ENCODE measurements around the gene NOS1. TPM values are rescaled to one million over a fixed set of nuclear protein-coding genes. Genes with fewer than 3 reads are reported as not detected.
A peak's percentile ranks its signal among the peaks of the same experiment; 100 is the strongest.
"Not testable (repeated sequence)": the region's sequence is repeated elsewhere in the genome, so short reads cannot be mapped to it uniquely, and the experiment has no call there.

NOS1 gene
- not detected in 2 replicates for total RNA-seq (2014; rRNA removed; shearing (Covaris generic))
- 0.06 and 0.11 TPM in 2 replicates for polyA plus RNA-seq (2015; cell fraction: cytosol; rRNA removed)
- polyA plus RNA-seq (2015; cell fraction: nucleus; rRNA removed), result 0.15 TPM in 1 of 2 replicates, not detected in the other

- in situ Hi-C loops (cut with HindIII; ENCODE audit: low pct_unique_long_range_greater_than_20kb, low sequenced_read_pairs), result no loop called here
- DNase-seq (ENCODE audit: low read depth, low spot score), result no peak
These were observed at the start of gene NOS1 for GRCh38 chr12:117361347-117361751. Gene NOS1 (minus strand): TSS chr12:117361626. CDS start chr12:117331069, 30,557 bp downstream.

GRCh38 chr12:117409286-117409685, 47.9 kb upstream of the NOS1 start:
- no peak for DNase-seq (ENCODE audit: low read depth, low spot score)
- in situ Hi-C loops (cut with HindIII; ENCODE audit: low pct_unique_long_range_greater_than_20kb, low sequenced_read_pairs), result no loop called here

- no peak for DNase-seq (ENCODE audit: low read depth, low spot score)
- in situ Hi-C loops (cut with HindIII; ENCODE audit: low pct_unique_long_range_greater_than_20kb, low sequenced_read_pairs), result no loop called here
These were observed 46.9 kb upstream of the NOS1 start for GRCh38 chr12:117408161-117408791.

GRCh38 chr12:117404940-117405339, 43.5 kb upstream of the NOS1 start:
- in situ Hi-C loops (cut with HindIII; ENCODE audit: low pct_unique_long_range_greater_than_20kb, low sequenced_read_pairs), result no loop called here
- DNase-seq (ENCODE audit: low read depth, low spot score), result no peak

GRCh38 chr12:117404203-117404853, 42.9 kb upstream of the NOS1 start:
- no peak for DNase-seq (ENCODE audit: low read depth, low spot score)
- in situ Hi-C loops (cut with HindIII; ENCODE audit: low pct_unique_long_range_greater_than_20kb, low sequenced_read_pairs), result no loop called here

GRCh38 chr12:117403586-117404139, 42.2 kb upstream of the NOS1 start:
- no peak for DNase-seq (ENCODE audit: low read depth, low spot score)
- in situ Hi-C loops (cut with HindIII; ENCODE audit: low pct_unique_long_range_greater_than_20kb, low sequenced_read_pairs), result no loop called here

GRCh38 chr12:117402363-117402762, 40.9 kb upstream of the NOS1 start:
- in situ Hi-C loops (cut with HindIII; ENCODE audit: low pct_unique_long_range_greater_than_20kb, low sequenced_read_pairs), result no loop called here
- peak; percentile 50 for DNase-seq (ENCODE audit: low read depth, low spot score)

GRCh38 chr12:117400912-117401311, 39.5 kb upstream of the NOS1 start:
- in situ Hi-C loops (cut with HindIII; ENCODE audit: low pct_unique_long_range_greater_than_20kb, low sequenced_read_pairs), result no loop called here
- no peak for DNase-seq (ENCODE audit: low read depth, low spot score)

- DNase-seq (ENCODE audit: low read depth, low spot score); in situ Hi-C loops (cut with HindIII; ENCODE audit: low pct_unique_long_range_greater_than_20kb, low sequenced_read_pairs): not testable (repeated sequence)
These were observed 37.1 kb upstream of the NOS1 start for GRCh38 chr12:117398482-117398881.

GRCh38 chr12:117395766-117396165, 34.3 kb upstream of the NOS1 start:
- in situ Hi-C loops (cut with HindIII; ENCODE audit: low pct_unique_long_range_greater_than_20kb, low sequenced_read_pairs), result no loop called here

GRCh38 chr12:117394491-117394890, 33.1 kb upstream of the NOS1 start:
- no peak for DNase-seq (ENCODE audit: low read depth, low spot score)

More at GRCh38 chr12:117395766-117396165, 34.3 kb upstream of the NOS1 start:
- DNase-seq (ENCODE audit: low read depth, low spot score), result no peak

GRCh38 chr12:117393656-117394055, 32.2 kb upstream of the NOS1 start:
- in situ Hi-C loops (cut with HindIII; ENCODE audit: low pct_unique_long_range_greater_than_20kb, low sequenced_read_pairs), result no loop called here
- no peak for DNase-seq (ENCODE audit: low read depth, low spot score)

More at GRCh38 chr12:117394491-117394890, 33.1 kb upstream of the NOS1 start:
- in situ Hi-C loops (cut with HindIII; ENCODE audit: low pct_unique_long_range_greater_than_20kb, low sequenced_read_pairs), result no loop called here

GRCh38 chr12:117390866-117391265, 29.4 kb upstream of the NOS1 start:
- in situ Hi-C loops (cut with HindIII; ENCODE audit: low pct_unique_long_range_greater_than_20kb, low sequenced_read_pairs), result no loop called here
- no peak for DNase-seq (ENCODE audit: low read depth, low spot score)

GRCh38 chr12:117388951-117389446, 27.6 kb upstream of the NOS1 start:
- in situ Hi-C loops (cut with HindIII; ENCODE audit: low pct_unique_long_range_greater_than_20kb, low sequenced_read_pairs), result no loop called here
- DNase-seq (ENCODE audit: low read depth, low spot score), result no peak

GRCh38 chr12:117387832-117388231, 26.4 kb upstream of the NOS1 start:
- DNase-seq (ENCODE audit: low read depth, low spot score), result no peak
- in situ Hi-C loops (cut with HindIII; ENCODE audit: low pct_unique_long_range_greater_than_20kb, low sequenced_read_pairs), result no loop called here

- no peak for DNase-seq (ENCODE audit: low read depth, low spot score)
These were observed 23.3 kb upstream of the NOS1 start for GRCh38 chr12:117384735-117385134.

GRCh38 chr12:117380083-117380482, 18.7 kb upstream of the NOS1 start:
- peak; percentile 62 for DNase-seq (ENCODE audit: low read depth, low spot score)

More at GRCh38 chr12:117384735-117385134, 23.3 kb upstream of the NOS1 start:
- in situ Hi-C loops (cut with HindIII; ENCODE audit: low pct_unique_long_range_greater_than_20kb, low sequenced_read_pairs), result no loop called here

GRCh38 chr12:117377758-117378157, 16.3 kb upstream of the NOS1 start:
- in situ Hi-C loops (cut with HindIII; ENCODE audit: low pct_unique_long_range_greater_than_20kb, low sequenced_read_pairs), result no loop called here
- peak; percentile 28 for DNase-seq (ENCODE audit: low read depth, low spot score)

More at GRCh38 chr12:117380083-117380482, 18.7 kb upstream of the NOS1 start:
- in situ Hi-C loops (cut with HindIII; ENCODE audit: low pct_unique_long_range_greater_than_20kb, low sequenced_read_pairs), result no loop called here

Measured in SK-MEL-5 (cell line).